Lower lobe of right lung (tissue), 2 donors: ENCODE results near the gene LTBR. TPM values are rescaled to one million over a fixed set of nuclear protein-coding genes. Genes with fewer than 3 reads are reported as not detected.

Source experiments
- ATAC-seq, 2 donors: fragments of 200-7000 bp; cut with Tn5 transposase; one replicate each; pipeline ENCODE4 v1.9.1; 2020 to 2022; ENCODE audit warnings: mild to moderate bottlenecking in 2 of 2, moderate library complexity in 2 of 2
- DNase-seq: peaks from one replicate; pipeline ENCODE4 v3.0.0-alpha.2; 2020
- H3K27ac ChIP-seq: fragments of 200-600 bp; one replicate; pipeline ENCODE4 v1.8.0; 2022
- H3K27me3 ChIP-seq: fragments of 200-600 bp; one replicate; pipeline ENCODE4 v1.8.0; 2022; ENCODE audit warnings: low read depth
- H3K36me3 ChIP-seq: fragments of 200-600 bp; one replicate; pipeline ENCODE4 v1.8.0; 2022; ENCODE audit warnings: mild to moderate bottlenecking
- H3K4me1 ChIP-seq: fragments of 200-600 bp; one replicate; pipeline ENCODE4 v1.8.0; 2022
- H3K4me3 ChIP-seq: fragments of 200-600 bp; one replicate; pipeline ENCODE4 v1.8.0; 2022; ENCODE audit warnings: mild to moderate bottlenecking
- H3K9me3 ChIP-seq: fragments of 200-600 bp; one replicate; pipeline ENCODE4 v1.8.0; 2022
- intact Hi-C: fragments of 100-400 bp; cut with DNase I; formaldehyde crosslinking; loops from one replicate; pipeline ENCODE4 v1.11.0; 2022
- total RNA-seq: library from RNA; stranded (reverse); fragmentation: NEBNext Ultra II Directional; extraction: Animal tissue kit (Norgen Biotek cat#: 25700); gene quantifications from one replicate; pipeline ENCODE4 v1.2.1, GENCODE V29; 2021
- TF ChIP-seq, protein P1 (sequence below): fragments of 200-600 bp; IDR thresholded peaks from one replicate; pipeline ENCODE4 v1.8.0; 2022; ENCODE audit warnings: antibody characterized with exemption, mild to moderate bottlenecking
- donor health status: DM: no; HTN: yes; CAD: no; lungs with severe emphysema.

Gene LTBR
- total RNA-seq, 1 donor from 2014 or later = 122 TPM

DNA sequence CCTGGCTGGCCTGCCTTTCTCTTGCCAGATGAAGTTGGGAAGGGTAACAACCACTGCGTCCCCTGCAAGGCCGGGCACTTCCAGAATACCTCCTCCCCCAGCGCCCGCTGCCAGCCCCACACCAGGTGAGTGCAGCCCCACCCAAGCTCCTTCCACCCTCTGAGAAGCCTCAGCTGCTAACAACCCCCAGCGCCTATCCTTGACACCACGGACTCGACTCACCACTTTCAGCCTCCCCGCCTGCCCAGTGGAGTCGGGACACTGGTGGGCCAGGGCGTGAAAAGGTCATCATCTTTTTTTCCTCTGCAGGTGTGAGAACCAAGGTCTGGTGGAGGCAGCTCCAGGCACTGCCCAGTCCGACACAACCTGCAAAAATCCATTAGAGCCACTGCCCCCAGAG is 2.1 kb downstream of the LTBR start:
- no peak for ATAC-seq
- intact Hi-C loops = no loop called here
- TF ChIP-seq, protein P1, sequence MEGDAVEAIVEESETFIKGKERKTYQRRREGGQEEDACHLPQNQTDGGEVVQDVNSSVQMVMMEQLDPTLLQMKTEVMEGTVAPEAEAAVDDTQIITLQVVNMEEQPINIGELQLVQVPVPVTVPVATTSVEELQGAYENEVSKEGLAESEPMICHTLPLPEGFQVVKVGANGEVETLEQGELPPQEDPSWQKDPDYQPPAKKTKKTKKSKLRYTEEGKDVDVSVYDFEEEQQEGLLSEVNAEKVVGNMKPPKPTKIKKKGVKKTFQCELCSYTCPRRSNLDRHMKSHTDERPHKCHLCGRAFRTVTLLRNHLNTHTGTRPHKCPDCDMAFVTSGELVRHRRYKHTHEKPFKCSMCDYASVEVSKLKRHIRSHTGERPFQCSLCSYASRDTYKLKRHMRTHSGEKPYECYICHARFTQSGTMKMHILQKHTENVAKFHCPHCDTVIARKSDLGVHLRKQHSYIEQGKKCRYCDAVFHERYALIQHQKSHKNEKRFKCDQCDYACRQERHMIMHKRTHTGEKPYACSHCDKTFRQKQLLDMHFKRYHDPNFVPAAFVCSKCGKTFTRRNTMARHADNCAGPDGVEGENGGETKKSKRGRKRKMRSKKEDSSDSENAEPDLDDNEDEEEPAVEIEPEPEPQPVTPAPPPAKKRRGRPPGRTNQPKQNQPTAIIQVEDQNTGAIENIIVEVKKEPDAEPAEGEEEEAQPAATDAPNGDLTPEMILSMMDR = no peak
- H3K4me1 ChIP-seq = peaks cover 37% of the 10 kb centered on the region
- no peaks in the 10 kb centered on the region for H3K9me3 ChIP-seq
- no peak overlapping the region for H3K27ac ChIP-seq
- no peaks in the 10 kb centered on the region for H3K27me3 ChIP-seq
- peaks cover 57% of the 10 kb centered on the region for H3K36me3 ChIP-seq
- DNase-seq = no peak
- peak overlapping the region; percentile 7 for H3K4me3 ChIP-seq

DNA sequence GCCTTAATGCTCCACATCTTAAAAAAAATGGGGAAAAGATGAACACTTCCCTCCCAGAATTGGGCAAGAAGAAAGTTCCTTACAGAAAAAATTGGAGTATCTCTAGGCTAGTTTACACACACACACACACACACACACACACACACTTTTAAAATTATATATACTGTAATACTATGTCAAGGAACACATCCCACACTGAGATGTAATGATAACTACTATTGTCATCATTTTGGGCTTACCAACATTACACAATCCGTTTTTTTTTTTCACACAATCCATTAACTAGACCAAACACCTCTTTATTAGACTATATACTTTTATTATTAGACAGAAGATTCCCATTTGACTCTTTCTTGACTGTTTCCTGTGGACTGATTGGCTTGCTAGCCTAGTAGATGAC is 2.5 kb downstream of the LTBR start:
- Histone ChIP-seq H3K4me3 (no peak overlapping the region), H3K27ac (no peak overlapping the region), H3K36me3 (peaks cover 61% of the 10 kb centered on the region), H3K4me1 (peaks cover 38% of the 10 kb centered on the region), H3K27me3 (no peaks in the 10 kb centered on the region), H3K9me3 (no peaks in the 10 kb centered on the region)
- no peak for DNase-seq
- intact Hi-C loops = no loop called here
- no peak for ATAC-seq
- TF ChIP-seq, protein P1 = no peak

DNA sequence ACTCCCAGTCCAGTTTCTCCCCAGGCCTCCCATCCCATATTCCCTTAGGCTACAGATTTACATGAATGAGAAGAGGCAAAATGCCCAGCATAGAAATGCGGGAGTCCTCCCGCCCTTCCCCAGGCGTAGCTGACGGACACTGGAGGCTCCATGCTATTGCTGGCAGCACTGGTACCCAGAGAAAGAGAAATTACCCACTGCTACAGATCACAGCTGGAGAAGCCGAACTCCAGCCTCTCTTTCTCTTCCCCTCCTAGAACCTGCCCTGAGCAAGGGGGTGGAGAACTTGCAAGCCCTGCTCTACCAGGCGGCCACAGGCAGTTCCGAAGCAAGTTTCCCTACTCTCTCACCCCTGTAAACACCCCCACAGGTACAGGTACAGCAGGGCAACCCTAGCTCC is 3.6 kb downstream of the LTBR start:
- no peaks in the 10 kb centered on the region for H3K9me3 ChIP-seq
- H3K4me1 ChIP-seq = peaks cover 48% of the 10 kb centered on the region
- DNase-seq = no peak
- H3K27ac ChIP-seq = no peak overlapping the region
- H3K4me3 ChIP-seq = no peak overlapping the region
- no peaks in the 10 kb centered on the region for H3K27me3 ChIP-seq
- TF ChIP-seq, protein P1 = no peak
- ATAC-seq = no peak
- peaks cover 70% of the 10 kb centered on the region for H3K36me3 ChIP-seq
- intact Hi-C loops = no loop called here

DNA sequence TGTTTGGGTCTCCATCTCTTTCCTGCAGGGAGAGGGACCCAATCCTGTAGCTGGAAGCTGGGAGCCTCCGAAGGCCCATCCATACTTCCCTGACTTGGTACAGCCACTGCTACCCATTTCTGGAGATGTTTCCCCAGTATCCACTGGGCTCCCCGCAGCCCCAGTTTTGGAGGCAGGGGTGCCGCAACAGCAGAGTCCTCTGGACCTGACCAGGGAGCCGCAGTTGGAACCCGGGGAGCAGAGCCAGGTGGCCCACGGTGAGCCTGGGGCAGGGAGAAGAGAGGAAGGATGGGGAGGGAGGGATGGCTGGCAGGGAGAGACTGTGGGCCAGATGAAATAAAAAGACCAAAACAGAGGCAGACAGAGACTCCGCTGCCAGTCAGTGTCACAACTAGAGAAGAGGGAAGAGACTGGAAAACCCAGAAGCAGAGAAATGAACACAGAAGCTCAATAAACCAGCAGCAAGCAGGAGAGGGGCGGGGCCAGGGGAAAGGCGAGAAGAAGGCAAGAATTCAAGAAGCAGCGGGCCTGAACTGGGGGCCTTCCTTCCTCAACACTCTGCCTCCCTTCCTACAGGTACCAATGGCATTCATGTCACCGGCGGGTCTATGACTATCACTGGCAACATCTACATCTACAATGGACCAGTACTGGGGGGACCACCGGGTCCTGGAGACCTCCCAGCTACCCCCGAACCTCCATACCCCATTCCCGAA is 6.3 kb downstream of the LTBR start:
- intact Hi-C loops = no loop called here
- Histone ChIP-seq H3K4me1 (peaks cover 33% of the 10 kb centered on the region), H3K36me3 (peaks cover 67% of the 10 kb centered on the region), H3K9me3 (no peaks in the 10 kb centered on the region), H3K27me3 (no peaks in the 10 kb centered on the region), H3K4me3 (no peak overlapping the region), H3K27ac (no peak overlapping the region)
- ATAC-seq = no peak
- DNase-seq = no peak
- TF ChIP-seq, protein P1 = no peak

DNA sequence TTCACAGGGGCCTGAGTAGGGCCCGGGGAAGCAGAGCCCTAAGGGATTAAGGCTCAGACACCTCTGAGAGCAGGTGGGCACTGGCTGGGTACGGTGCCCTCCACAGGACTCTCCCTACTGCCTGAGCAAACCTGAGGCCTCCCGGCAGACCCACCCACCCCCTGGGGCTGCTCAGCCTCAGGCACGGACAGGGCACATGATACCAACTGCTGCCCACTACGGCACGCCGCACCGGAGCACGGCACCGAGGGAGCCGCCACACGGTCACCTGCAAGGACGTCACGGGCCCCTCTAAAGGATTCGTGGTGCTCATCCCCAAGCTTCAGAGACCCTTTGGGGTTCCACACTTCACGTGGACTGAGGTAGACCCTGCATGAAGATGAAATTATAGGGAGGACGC is 7.1 kb downstream of the LTBR start:
- no peaks in the 10 kb centered on the region for H3K27me3 ChIP-seq
- peaks cover 27% of the 10 kb centered on the region for H3K4me1 ChIP-seq
- TF ChIP-seq, protein P1 = no peak
- H3K27ac ChIP-seq = no peak overlapping the region
- intact Hi-C loops = no loop called here
- H3K36me3 ChIP-seq = peaks cover 63% of the 10 kb centered on the region
- no peak for DNase-seq
- no peak overlapping the region for H3K4me3 ChIP-seq
- peak in 1 of 2 donors; percentile 3 for ATAC-seq
- no peaks in the 10 kb centered on the region for H3K9me3 ChIP-seq
